A673 (cell line): ENCODE measurements around the gene ZFPM1. TPM values are rescaled to one million over a fixed set of nuclear protein-coding genes. Genes with fewer than 3 reads are reported as not detected.

Experiments used
- BruUV-seq: library from RNA; stranded (reverse); fragments of 400-500 nt; replicated peaks from 2 replicates; lab custom pipeline; 2021; lab: Mats Ljungman, UMichigan
- CTCF ChIA-PET: fragments of 300-600 bp; sonication (Branson Sonifier 250); formaldehyde crosslinking; loops from one replicate; lab custom pipeline; 2022; ENCODE audit warnings: antibody characterized with exemption; lab: Charles Lee
- POLR2A ChIA-PET: fragments of 300-600 bp; sonication (Branson Sonifier 250); formaldehyde crosslinking; loops from one replicate; lab custom pipeline; 2022; ENCODE audit warnings: antibody characterized with exemption; ENCODE audit not compliant: low non-redundant PET; lab: Charles Lee
- DNase-seq: peaks from one replicate; pipeline ENCODE4 v3.0.0-alpha.2; 2015; ENCODE audit warnings: low spot score
- H3K27ac ChIP-seq: fragments of 200-600 bp; sonication (generic); 2 replicates; pipeline ENCODE4 v1.5.1; 2016; ENCODE audit warnings: mixed run types, low read depth, mild to moderate bottlenecking, mixed read lengths, antibody characterized with exemption, low read length; ENCODE audit not compliant: poor library complexity, severe bottlenecking
- H3K27me3 ChIP-seq: fragments of 200-600 bp; sonication (generic); replicated peaks from 2 replicates; pipeline ENCODE4 v1.6.1; 2017; ENCODE audit warnings: mixed run types, low read depth, mild to moderate bottlenecking, mixed read lengths, antibody characterized with exemption, low read length; ENCODE audit not compliant: insufficient read depth, poor library complexity
- H3K36me3 ChIP-seq: fragments of 200-600 bp; sonication (generic); 2 replicates; pipeline ENCODE4 v1.6.1; 2016; ENCODE audit warnings: mixed run types, mild to moderate bottlenecking, mixed read lengths, antibody characterized with exemption, low read length; ENCODE audit not compliant: insufficient read depth, poor library complexity, severe bottlenecking
- H3K4me1 ChIP-seq: fragments of 200-600 bp; sonication (generic); 2 replicates; pipeline ENCODE4 v1.6.1; 2017; ENCODE audit warnings: mixed run types, mild to moderate bottlenecking, mixed read lengths, antibody characterized with exemption, low read length; ENCODE audit not compliant: insufficient read depth, poor library complexity, severe bottlenecking
- H3K4me3 ChIP-seq: fragments of 200-600 bp; sonication (generic); 2 replicates; pipeline ENCODE4 v1.5.1; 2016; ENCODE audit warnings: low read depth, mixed run types, mild to moderate bottlenecking, mixed read lengths, low read length; ENCODE audit not compliant: poor library complexity, severe bottlenecking
- H3K9me3 ChIP-seq: fragments of 200-600 bp; sonication (generic); 2 replicates; pipeline ENCODE4 v1.6.1; 2016; ENCODE audit warnings: mixed run types, low read depth, mild to moderate bottlenecking, mixed read lengths, antibody characterized with exemption, low read length; ENCODE audit not compliant: poor library complexity, severe bottlenecking
- EZH2 ChIP-seq: fragments of 200-600 bp; sonication (generic); IDR thresholded peaks from 2 replicates; pipeline ENCODE4 v1.6.1; 2017; ENCODE audit warnings: borderline replicate concordance, low read depth, mild to moderate bottlenecking, mixed read lengths, antibody characterized with exemption, low read length; ENCODE audit not compliant: poor library complexity, severe bottlenecking
- intact Hi-C: fragments of 100-400 bp; cut with micrococcal nuclease; formaldehyde crosslinking; loops from one replicate; pipeline ENCODE4 v1.10.0; 2022; ENCODE audit not compliant: unreplicated experiment
- total RNA-seq: library from RNA; stranded (reverse); gene quantifications from 2 replicates; pipeline ENCODE4 v1.2.3, GENCODE V29; 2021
- TF ChIP-seq, protein P1 (sequence below): fragments of 300-800, 200-600 bp; sonication (generic); conservative IDR thresholded peaks from 2 replicates; pipeline ENCODE4 v1.5.1; 2017; ENCODE audit warnings: low read depth, mild to moderate bottlenecking, antibody characterized with exemption, low read length, moderate library complexity, mixed read lengths

The ZFPM1 gene
- total RNA-seq, 1 experiment from 2014 or later, result 5.6 TPM

DNA sequence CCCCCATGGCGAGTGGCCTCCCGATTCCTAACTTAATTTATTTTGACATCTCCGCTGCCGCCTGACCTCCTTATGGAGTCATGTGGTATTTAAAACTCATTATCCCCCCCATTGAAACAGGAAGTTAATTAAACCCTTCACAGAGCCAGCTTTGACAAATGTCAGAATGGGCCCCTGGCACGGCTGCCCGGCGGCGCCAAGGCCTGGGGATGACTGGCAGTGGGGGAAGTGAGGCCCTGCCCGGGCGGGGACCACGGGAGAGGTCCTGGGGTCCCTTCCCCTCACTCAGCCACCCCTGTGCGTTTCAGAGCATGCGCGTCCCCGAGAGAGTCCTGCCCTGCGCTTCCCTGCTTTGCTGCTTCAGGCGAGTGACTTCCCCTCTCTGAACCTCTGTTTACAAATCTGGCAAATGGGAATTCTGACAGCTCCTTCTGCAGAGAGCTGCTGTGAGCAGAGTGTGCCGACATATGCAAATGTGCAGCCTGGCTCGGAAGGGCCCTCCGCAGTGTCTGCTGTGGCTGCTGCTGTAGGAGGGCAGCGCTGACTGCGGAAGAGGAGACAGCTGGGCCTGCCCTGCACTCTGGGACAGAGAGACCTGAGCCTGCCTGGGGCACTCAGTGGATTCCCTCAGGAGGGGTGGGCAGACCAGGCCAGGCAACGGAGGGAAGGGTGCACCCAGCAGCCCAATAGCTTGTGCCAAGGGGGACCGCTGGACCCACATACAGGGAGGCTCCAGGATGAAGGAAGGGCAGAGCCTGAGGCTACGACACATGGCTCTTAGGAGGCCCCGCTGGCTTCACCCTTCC lies 4.4 kb upstream of the ZFPM1 start:
- no peaks in the 10 kb centered on the region for H3K27me3 ChIP-seq
- H3K27ac ChIP-seq, result no peak overlapping the region
- DNase-seq, result peak; percentile 72
- TF ChIP-seq, protein P1, sequence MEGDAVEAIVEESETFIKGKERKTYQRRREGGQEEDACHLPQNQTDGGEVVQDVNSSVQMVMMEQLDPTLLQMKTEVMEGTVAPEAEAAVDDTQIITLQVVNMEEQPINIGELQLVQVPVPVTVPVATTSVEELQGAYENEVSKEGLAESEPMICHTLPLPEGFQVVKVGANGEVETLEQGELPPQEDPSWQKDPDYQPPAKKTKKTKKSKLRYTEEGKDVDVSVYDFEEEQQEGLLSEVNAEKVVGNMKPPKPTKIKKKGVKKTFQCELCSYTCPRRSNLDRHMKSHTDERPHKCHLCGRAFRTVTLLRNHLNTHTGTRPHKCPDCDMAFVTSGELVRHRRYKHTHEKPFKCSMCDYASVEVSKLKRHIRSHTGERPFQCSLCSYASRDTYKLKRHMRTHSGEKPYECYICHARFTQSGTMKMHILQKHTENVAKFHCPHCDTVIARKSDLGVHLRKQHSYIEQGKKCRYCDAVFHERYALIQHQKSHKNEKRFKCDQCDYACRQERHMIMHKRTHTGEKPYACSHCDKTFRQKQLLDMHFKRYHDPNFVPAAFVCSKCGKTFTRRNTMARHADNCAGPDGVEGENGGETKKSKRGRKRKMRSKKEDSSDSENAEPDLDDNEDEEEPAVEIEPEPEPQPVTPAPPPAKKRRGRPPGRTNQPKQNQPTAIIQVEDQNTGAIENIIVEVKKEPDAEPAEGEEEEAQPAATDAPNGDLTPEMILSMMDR, result no peak
- TF ChIP-seq EZH2, result no peak
- no peaks in the 10 kb centered on the region for H3K36me3 ChIP-seq
- peaks cover 30% of the 10 kb centered on the region for H3K4me1 ChIP-seq
- POLR2A ChIA-PET, result no interaction called here
- BruUV-seq, result no TSS peak
- intact Hi-C loops, result no loop called here
- no peak overlapping the region for H3K4me3 ChIP-seq
- H3K9me3 ChIP-seq, result no peaks in the 10 kb centered on the region
- CTCF ChIA-PET, result no interaction called here

DNA sequence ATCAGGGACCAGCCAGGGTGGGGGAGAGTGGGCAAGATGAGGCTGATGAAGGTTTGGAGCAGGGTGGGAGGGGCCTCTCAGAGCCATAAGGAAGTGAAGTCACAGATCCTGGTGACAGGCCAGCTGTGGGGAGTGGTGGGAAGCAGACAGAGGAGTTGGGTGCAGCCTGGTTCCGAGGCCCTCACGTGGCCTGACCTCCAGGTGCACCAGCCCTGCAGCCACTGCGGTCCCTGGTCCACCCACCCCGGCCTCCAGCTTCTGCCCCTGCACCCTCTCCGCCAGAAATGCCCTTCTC lies 3.9 kb upstream of the ZFPM1 start:
- no peak for TF ChIP-seq EZH2
- TF ChIP-seq, protein P1, result no peak
- Histone ChIP-seq H3K27me3 (peaks cover 5% of the 10 kb centered on the region), H3K9me3 (no peaks in the 10 kb centered on the region), H3K36me3 (no peaks in the 10 kb centered on the region), H3K4me3 (no peak overlapping the region), H3K27ac (no peak overlapping the region), H3K4me1 (peaks cover 35% of the 10 kb centered on the region)
- ChIA-PET POLR2A (no interaction called here), CTCF (no interaction called here)
- DNase-seq, result peak; percentile 49
- BruUV-seq, result no TSS peak
- intact Hi-C loops, result no loop called here

DNA sequence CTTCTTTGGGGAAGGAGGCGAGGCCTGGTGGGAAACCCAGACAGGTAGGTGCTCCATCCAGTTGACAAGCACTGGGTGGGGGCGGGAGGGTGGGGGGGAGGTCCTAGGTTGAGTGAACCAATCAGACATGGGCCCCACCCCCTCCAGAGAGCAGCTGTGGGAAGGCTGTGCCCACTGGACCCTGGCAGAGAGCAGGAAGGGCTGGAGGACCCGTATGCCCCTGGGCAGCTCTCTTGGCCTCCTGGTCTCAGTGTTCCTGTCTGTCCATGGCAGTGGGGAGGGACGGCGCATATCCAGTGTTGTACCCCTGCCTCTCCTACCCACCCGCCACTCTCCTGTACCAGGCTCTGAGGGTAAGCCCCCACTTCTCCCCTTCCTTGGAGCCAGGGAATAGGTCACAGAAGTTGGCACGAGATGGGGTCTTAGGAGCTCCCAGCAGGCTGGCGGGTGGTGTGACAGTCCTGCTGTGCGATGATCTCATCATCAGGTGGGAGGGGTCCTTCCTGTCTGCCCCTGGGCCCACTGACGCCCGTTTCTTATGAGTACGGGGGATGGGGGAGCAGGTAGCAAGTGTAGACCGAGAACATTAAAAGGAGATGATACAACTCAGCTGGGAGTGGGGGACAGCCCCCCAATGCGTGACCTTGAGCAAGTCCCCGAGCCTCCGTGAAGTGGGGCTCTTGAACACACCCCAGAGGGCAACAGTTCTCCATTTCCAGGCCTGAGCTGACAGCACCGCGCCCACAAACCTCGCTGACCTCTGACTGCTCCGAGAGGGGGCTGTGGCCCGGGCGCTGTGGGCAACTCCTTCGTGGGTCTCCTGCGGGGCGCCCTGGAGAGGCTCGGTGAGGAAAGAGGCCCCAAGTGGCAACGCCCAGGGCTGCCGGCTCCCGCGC lies 1.2 kb upstream of the ZFPM1 start:
- H3K4me3 ChIP-seq, result no peak overlapping the region
- no TSS peak for BruUV-seq
- POLR2A ChIA-PET, result no interaction called here
- no peaks in the 10 kb centered on the region for H3K36me3 ChIP-seq
- no peak for TF ChIP-seq EZH2
- TF ChIP-seq, protein P1, result no peak
- peaks cover 15% of the 10 kb centered on the region for H3K27me3 ChIP-seq
- no peak overlapping the region for H3K27ac ChIP-seq
- CTCF ChIA-PET, result interaction anchor here (1.0 kb wide), 1 partner anchor 75 kb away, joined by 5 read pairs; no protein-coding TSS in a partner anchor
- intact Hi-C loops, result no loop called here
- no peaks in the 10 kb centered on the region for H3K9me3 ChIP-seq
- peaks cover 45% of the 10 kb centered on the region for H3K4me1 ChIP-seq
- DNase-seq, result peak; percentile 35
